Activated naive CD4-positive, alpha-beta T cell treated with anti-CD3 and anti-CD28 coated beads, Interleukin-2, amount 50 U/mL, for 72 hours (primary cell): ENCODE data around the gene ALG3. TPM values are rescaled to one million over a fixed set of nuclear protein-coding genes. Genes with fewer than 3 reads are reported as not detected.

ENCODE experiments used
- ATAC-seq, 2 donors: fragments of 150-1000 bp; cut with Tn5 transposase; 2 replicates each; pipeline ENCODE4 v1.10.0; 2021; ENCODE audit warnings: mild to moderate bottlenecking in 2 of 2, moderate library complexity in 2 of 2
- DNase-seq, 2 donors: peaks; one replicate each; pipeline ENCODE4 v3.0.0; 2021 to 2022; ENCODE audit warnings: low spot score in 2 of 2
- H3K27ac Mint-ChIP-seq, 2 donors: one replicate each; pipeline ENCODE4 v1.8.0; 2022; ENCODE audit warnings: mild to moderate bottlenecking in 2 of 2, mixed read lengths in 2 of 2
- H3K36me3 Mint-ChIP-seq, 2 donors: one replicate each; pipeline ENCODE4 v1.8.0; 2022; ENCODE audit warnings: mixed read lengths in 2 of 2
- H3K9me3 Mint-ChIP-seq, 2 donors: one replicate each; pipeline ENCODE4 v1.8.0; 2022; ENCODE audit warnings: mixed read lengths in 2 of 2
- total RNA-seq, 2 donors: library from RNA; stranded (reverse); gene quantifications; one replicate each; pipeline ENCODE4 v1.2.3, GENCODE V29; 2022

ALG3 gene
- total RNA-seq, 2 donors from 2014 or later, result 35.5 to 35.8 TPM

- H3K27ac Mint-ChIP-seq, result no peak within 1 kb of the TSS
- peak in 1 of 2 donors; percentile 69 for DNase-seq
- ATAC-seq, result peak; percentile 67 to 92
- peaks cover 0 to 8% of the 10 kb centered on the region in 2 donors for H3K36me3 Mint-ChIP-seq
- H3K9me3 Mint-ChIP-seq, result no peaks in the 10 kb centered on the region
These were observed 19.2 kb downstream of the ALG3 start, which contains the start of gene VWA5B2 for GRCh38 chr3:184229394-184230080. TSS of gene VWA5B2 (plus strand) at chr3:184229585. CDS start at chr3:184230529, 944 bp downstream.

DNA sequence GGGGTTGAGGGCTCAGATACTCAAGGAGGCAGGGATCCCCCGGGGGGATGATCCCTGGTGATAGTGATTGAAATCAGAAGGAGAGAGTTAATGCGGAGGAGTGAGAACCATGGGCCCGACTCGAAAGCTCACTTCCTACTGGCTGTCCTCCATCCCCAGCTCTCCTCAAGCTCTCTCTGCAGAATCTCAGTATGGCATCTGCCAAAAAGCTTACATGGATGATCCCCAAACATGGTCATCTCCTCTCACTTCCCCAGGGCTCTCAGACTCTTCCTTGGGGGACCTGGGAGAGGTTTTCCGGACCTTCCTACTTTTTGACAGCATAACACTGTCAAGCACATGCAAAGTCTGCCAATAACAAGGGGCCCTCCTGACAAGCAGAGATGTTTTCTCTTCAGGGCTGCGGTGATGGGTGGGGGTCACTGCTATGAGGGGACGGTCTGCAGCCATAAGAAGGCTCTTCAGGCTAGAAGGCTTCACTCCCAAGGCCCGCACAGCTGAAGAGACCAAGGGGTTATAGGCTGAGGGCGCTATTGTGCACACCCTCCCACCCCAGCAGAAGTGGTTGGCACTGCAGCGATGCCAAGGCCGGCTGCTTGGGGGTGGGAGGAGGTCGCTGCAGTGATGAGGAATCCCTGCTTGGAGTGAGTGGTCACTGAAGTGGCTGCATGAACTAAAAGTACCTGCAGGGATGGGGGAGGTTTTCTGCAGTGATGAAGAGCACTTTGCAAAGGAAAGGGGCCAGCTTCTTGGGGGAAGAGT is 20.2 kb downstream of the ALG3 start:
- no peaks in the 10 kb centered on the region for H3K9me3 Mint-ChIP-seq
- ATAC-seq, result no peak
- H3K36me3 Mint-ChIP-seq, result peaks cover 0 to 8% of the 10 kb centered on the region in 2 donors
- DNase-seq, result no peak
- no peak overlapping the region for H3K27ac Mint-ChIP-seq

GRCh38 chr3:184227481-184227935 is 21.3 kb downstream of the ALG3 start:
- Mint-ChIP-seq H3K36me3 (peaks cover 0 to 8% of the 10 kb centered on the region in 2 donors), H3K9me3 (no peaks in the 10 kb centered on the region), H3K27ac (no peak overlapping the region)
- DNase-seq (peak in 1 of 2 donors; percentile 71), ATAC-seq (peak; percentile 64 to 77)

- DNase-seq, result no peak
- no peaks in the 10 kb centered on the region for H3K36me3 Mint-ChIP-seq
- H3K27ac Mint-ChIP-seq, result no peak overlapping the region
- ATAC-seq, result no peak
- no peaks in the 10 kb centered on the region for H3K9me3 Mint-ChIP-seq
These were observed 24.8 kb downstream of the ALG3 start for GRCh38 chr3:184223946-184224345.

DNA sequence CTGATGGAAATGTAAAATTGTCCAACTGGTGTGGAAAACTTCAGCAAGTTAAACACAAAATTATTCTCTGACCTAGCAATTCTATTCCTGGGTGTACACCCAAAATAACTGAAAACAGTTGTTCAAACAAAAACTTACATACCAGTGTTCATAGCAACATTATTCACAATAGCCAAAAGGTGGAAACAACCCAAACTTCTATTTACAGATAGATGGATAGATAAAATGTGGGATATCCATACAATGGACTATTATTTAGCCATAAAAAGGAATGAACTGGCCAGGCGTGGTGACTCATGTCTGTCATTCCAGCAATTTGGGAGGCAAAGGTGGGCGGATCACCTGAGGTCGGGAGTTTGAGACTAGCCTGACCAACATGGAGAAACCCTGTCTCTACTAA is 26.2 kb downstream of the ALG3 start:
- Mint-ChIP-seq H3K27ac (no peak overlapping the region), H3K36me3 (no peaks in the 10 kb centered on the region), H3K9me3 (no peaks in the 10 kb centered on the region)
- ATAC-seq (no peak), DNase-seq (no peak)

DNA sequence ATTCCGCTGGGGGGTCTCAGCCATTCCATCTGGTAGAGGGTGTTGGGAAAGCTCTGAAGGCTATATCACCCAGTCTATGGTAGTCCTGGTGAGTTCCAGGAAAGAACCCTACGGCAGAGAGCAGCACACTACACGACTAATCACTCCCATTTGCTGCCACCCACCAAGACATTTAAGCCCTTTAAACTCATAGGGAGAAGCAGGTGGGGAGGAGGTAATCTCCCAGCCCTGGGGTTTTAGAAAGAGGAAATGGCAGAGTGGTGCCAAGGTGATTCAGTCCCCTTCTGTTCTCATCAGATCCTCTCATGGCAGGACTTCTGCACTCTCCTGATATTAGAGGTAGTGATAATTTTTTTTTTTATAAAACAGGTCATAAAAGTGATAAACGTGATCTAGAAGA is 29.9 kb downstream of the ALG3 start:
- ATAC-seq (no peak), DNase-seq (no peak)
- Mint-ChIP-seq H3K27ac (no peak overlapping the region), H3K9me3 (no peaks in the 10 kb centered on the region), H3K36me3 (no peaks in the 10 kb centered on the region)

DNA sequence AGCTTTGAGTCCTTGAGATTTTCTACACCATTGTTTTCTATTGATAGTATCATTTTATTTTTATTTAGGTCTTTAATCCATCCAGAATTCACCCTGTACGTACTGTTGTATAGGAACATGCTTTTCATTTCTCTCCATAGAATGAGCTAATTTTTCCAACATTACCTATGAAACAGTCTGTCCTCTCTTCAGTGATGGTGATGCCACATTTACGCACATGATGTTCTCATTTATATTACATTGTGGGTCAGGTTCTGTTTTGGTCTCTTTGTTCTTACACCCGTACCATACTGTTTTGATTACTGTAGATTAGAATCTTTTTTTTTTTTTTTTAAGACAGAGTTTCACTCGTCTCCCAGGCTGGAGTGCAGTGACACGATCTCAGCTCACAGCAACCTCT is 37.0 kb downstream of the ALG3 start:
- H3K27ac Mint-ChIP-seq, result no peak overlapping the region
- DNase-seq (no peak), ATAC-seq (no peak)
- H3K36me3 Mint-ChIP-seq, result no peaks in the 10 kb centered on the region
- no peaks in the 10 kb centered on the region for H3K9me3 Mint-ChIP-seq

DNA sequence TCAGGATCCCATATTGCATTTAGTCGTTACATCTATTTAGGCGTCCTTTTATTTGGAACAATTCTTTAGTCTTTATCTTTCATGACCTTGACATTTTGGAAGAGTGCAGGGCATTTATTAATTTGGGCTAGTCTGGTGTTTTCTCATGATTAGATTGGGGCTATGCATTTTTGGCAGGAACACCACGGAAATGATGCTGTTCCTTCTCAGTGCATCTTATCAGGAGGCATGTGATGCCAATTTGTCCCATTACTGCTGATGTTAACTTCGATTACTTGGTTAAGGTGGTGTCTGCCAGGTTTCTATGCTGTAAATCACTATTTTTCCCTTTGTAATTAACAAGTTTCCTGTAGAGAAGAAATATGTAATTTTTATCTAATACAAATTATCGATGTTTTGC is 37.5 kb downstream of the ALG3 start:
- no peak overlapping the region for H3K27ac Mint-ChIP-seq
- no peak for DNase-seq
- no peak for ATAC-seq
- no peaks in the 10 kb centered on the region for H3K36me3 Mint-ChIP-seq
- H3K9me3 Mint-ChIP-seq, result no peaks in the 10 kb centered on the region

DNA sequence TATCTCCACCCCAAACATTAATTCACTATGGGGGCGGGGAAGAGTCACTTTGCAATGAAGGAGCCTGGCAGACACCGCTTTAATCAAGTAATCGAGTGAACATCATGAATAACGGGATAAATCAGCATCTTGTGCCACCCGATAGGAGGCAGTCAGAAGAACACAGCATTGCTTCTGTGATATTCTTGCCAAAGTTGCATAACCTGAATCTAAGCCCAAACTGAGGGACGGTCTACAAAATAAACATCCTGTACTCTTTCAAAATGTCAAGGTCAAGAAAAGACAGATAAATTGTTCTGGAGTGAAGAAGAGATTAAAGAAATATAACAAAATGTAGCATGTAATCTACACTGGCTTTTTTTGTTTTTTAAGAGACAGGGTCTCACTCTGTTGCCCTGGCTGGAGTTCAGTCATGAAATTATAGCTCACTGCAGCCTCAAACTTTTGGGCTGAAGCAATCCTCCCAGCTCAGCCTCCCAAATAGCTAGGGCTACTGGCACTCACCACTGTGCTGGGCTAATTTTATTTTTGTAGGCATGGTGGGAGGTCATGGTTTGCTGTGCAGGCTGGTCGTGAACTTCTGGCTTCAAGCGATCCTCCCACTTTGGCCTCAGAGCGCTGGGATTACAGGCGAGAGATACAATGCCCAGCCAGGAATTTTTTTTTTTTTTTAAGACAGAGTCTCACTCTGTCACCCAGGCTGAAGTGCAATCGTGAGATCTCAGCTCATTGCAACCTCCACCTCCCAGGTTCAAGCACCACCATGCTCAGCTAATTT is 39.4 kb downstream of the ALG3 start:
- DNase-seq (no peak), ATAC-seq (no peak)
- no peaks in the 10 kb centered on the region for H3K9me3 Mint-ChIP-seq
- H3K27ac Mint-ChIP-seq, result no peak overlapping the region
- H3K36me3 Mint-ChIP-seq, result no peaks in the 10 kb centered on the region

GRCh38 chr3:184203526-184203925 is 45.2 kb downstream of the ALG3 start:
- Mint-ChIP-seq H3K36me3 (no peaks in the 10 kb centered on the region), H3K27ac (no peak overlapping the region), H3K9me3 (no peaks in the 10 kb centered on the region)
- DNase-seq (no peak), ATAC-seq (no peak)

DNA sequence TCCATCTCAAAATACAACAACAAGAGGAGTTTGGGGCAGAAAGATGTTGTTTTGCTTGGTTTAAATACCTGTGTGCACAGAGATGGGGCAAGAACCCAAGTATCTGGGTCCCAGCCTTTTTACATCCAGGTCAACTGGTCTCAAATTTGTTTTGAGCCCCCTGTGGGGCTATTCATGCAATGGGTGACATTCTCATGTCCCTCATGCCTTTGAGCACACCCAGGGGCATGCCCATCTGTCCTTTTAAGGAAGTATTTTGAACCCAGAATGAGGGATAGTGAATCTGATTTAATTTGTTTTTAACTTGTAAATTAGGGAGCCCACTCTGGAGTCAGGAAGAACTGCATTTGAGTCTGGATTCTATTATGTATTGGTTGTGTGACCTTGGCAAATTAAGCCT is 47.9 kb downstream of the ALG3 start:
- ATAC-seq, result no peak

DNA sequence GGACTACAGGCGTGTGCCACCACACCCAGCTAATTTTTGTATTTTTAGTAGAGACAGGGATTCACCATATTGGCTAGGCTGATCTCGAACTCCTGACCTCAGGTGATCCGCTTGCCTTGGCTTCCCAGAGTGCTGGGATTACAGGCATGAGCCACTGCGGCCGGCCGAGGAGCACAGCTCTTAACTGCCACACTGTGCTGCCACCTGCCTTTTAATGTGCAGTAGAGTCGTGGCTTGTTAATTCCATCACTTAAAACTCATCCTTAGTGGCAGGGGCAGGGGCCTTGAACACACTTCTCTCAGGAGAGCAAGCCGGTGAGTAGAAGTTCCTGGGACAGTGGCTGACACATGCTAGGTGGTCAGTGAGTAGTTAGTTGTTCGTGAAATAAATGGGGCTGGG is 50.3 kb downstream of the ALG3 start:
- Mint-ChIP-seq H3K36me3 (peaks cover 7 to 8% of the 10 kb centered on the region in 2 donors), H3K27ac (no peak overlapping the region), H3K9me3 (no peaks in the 10 kb centered on the region)
- ATAC-seq, result no peak
- DNase-seq, result no peak

More for the DNA sequence above, 47.9 kb downstream of the ALG3 start:
- no peak overlapping the region for H3K27ac Mint-ChIP-seq
- H3K36me3 Mint-ChIP-seq, result no peaks in the 10 kb centered on the region
- no peak for DNase-seq
- H3K9me3 Mint-ChIP-seq, result no peaks in the 10 kb centered on the region

- no peak overlapping the region for H3K27ac Mint-ChIP-seq
- DNase-seq (no peak), ATAC-seq (no peak)
- peaks cover 7 to 8% of the 10 kb centered on the region in 2 donors for H3K36me3 Mint-ChIP-seq
- H3K9me3 Mint-ChIP-seq, result no peaks in the 10 kb centered on the region
These were observed 52.2 kb downstream of the ALG3 start for GRCh38 chr3:184196536-184196935.

DNA sequence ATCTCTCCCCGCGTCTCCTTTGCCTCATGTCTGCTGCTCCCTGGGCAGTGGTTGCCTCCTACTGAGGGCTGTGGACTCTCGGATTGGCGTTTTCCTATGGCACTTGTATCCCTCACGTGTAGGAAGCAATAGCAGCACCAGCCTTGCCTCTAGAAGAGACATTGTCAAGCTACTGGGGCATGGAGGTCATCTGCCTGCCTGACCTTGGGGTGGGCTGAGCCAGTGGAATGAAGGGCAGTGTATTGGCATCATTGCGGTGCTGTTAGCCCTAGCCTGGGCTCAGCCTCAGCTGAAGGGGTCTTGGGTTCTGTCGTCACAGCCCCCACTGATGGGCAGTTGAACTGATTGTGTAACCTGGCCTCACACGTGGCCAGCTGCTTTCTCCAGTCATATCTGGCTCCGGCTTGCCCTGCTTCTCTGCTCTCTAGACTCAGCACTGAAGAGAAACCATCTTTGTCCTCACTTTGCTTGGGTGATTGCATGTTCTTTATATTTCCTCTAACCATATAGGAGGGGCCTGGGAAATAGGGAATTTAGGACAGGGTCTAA is 54.7 kb downstream of the ALG3 start:
- Mint-ChIP-seq H3K36me3 (peaks cover 7 to 8% of the 10 kb centered on the region in 2 donors), H3K9me3 (no peaks in the 10 kb centered on the region), H3K27ac (peak overlapping the region; percentile 31 to 44)
- no peak for DNase-seq
- no peak for ATAC-seq

- H3K27ac Mint-ChIP-seq, result no peak overlapping the region
- no peak for DNase-seq
- no peak for ATAC-seq
- peaks cover 7 to 11% of the 10 kb centered on the region in 2 donors for H3K36me3 Mint-ChIP-seq
- no peaks in the 10 kb centered on the region for H3K9me3 Mint-ChIP-seq
These were observed 55.9 kb downstream of the ALG3 start for GRCh38 chr3:184192889-184193288.
